ENCODE results near the gene LRRC7. TPM values are rescaled to one million over a fixed set of nuclear protein-coding genes. Genes with fewer than 3 reads are reported as not detected.
"Not testable (repeated sequence)": the region's sequence is repeated elsewhere in the genome, so short reads cannot be mapped to it uniquely, and the experiment has no call there.

Gene LRRC7
- total RNA-seq, 1 donor from 2014 or later: 7.8 TPM

DNA sequence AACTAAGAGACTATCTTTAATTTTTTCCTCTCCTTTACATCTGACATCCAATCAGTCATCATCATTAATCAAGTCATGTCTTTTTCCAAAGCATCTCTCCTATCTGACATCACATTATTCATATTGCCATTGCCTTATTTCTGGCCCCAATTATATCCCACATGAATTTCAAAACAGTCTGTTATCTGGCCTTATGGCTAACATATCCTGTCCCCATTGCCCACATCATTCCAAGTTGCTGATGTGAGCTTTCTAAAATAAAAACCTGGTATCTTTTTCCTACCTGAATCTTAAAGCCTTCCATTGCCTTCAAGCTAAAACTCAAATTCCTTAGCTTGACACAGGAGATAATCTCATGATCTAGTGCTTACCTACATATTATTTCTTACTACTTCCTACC is 353.8 kb downstream of the LRRC7 start:
- DNase-seq (ENCODE audit: low spot score, unreplicated experiment): no peak
- TF ChIP-seq, protein P1, sequence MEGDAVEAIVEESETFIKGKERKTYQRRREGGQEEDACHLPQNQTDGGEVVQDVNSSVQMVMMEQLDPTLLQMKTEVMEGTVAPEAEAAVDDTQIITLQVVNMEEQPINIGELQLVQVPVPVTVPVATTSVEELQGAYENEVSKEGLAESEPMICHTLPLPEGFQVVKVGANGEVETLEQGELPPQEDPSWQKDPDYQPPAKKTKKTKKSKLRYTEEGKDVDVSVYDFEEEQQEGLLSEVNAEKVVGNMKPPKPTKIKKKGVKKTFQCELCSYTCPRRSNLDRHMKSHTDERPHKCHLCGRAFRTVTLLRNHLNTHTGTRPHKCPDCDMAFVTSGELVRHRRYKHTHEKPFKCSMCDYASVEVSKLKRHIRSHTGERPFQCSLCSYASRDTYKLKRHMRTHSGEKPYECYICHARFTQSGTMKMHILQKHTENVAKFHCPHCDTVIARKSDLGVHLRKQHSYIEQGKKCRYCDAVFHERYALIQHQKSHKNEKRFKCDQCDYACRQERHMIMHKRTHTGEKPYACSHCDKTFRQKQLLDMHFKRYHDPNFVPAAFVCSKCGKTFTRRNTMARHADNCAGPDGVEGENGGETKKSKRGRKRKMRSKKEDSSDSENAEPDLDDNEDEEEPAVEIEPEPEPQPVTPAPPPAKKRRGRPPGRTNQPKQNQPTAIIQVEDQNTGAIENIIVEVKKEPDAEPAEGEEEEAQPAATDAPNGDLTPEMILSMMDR (IDR thresholded peaks at IDR 0.05; ENCODE audit: unreplicated experiment): no peak
- H3K4me1 Mint-ChIP-seq (ENCODE audit: low read depth): no peaks in the 10 kb centered on the region
- H3K9me3 Mint-ChIP-seq (ENCODE audit: low read depth): peaks cover 4% of the 10 kb centered on the region
- H3K4me3 Mint-ChIP-seq (ENCODE audit: low read depth): no peak overlapping the region
- no peaks in the 10 kb centered on the region for H3K27me3 Mint-ChIP-seq
- no peak overlapping the region for H3K27ac Mint-ChIP-seq
- peaks cover 1% of the 10 kb centered on the region for H3K36me3 Mint-ChIP-seq (ENCODE audit: insufficient read depth)

DNA sequence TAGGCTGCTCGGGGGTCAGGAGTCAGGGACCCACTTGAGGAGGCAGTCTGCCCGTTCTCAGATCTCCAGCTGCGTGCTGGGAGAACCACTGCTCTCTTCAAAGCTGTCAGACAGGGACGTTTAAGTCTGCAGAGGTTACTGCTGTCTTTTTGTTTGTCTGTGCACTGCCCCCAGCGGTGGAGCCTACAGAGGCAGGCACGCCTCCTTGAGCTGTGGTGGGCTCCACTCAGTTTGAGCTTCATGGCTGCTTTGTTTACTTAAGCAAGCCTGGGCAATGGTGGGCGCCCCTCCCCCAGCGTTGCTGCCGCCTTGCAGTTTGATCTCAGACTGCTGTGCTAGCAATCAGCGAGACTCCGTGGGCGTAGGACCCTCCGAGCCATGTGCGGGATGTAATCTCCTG is 360.5 kb downstream of the LRRC7 start:
- H3K36me3 Mint-ChIP-seq (ENCODE audit: insufficient read depth); H3K4me3 Mint-ChIP-seq (ENCODE audit: low read depth); H3K27ac Mint-ChIP-seq; H3K4me1 Mint-ChIP-seq (ENCODE audit: low read depth); DNase-seq (ENCODE audit: low spot score, unreplicated experiment); H3K27me3 Mint-ChIP-seq: not testable (repeated sequence)
- peaks cover 21% of the 10 kb centered on the region for H3K9me3 Mint-ChIP-seq (ENCODE audit: low read depth)

DNA sequence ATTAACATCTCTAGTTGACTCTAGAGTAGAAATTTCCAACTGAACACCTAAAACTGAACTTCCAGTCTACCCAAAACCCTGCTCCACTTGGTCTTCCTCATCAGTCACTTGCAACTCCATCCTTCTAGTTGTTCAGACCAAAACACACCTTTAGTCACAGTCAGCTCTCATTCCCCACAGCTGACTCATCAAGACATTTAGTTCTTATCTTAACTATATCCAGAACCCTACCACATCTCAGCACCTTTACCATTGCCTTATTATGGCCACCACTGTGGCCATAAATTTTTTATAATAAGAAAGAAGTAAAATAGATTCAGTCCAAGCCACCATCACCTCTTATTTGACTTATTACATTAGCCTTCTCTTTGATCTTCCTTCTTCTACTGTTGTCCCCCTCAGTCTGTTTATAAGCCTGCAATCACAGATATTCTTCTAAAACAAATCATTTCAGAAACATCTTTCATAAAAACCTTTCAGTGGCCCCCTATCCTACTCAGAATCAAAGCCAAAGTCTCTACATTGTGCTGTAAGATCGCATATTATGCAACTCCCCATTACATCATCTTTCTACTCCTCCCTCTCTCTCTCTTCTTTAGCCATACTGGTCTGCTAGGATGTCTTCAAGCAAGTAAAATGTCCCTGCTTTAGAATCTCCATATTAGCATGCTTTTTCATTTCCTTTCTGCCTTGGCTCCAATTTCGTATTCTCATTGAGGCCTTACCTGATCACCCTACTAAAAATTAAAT is 361.8 kb downstream of the LRRC7 start:
- DNase-seq (ENCODE audit: low spot score, unreplicated experiment): no peak
- Mint-ChIP-seq H3K27me3 (no peaks in the 10 kb centered on the region), H3K4me1 (ENCODE audit: low read depth) (no peaks in the 10 kb centered on the region), H3K4me3 (ENCODE audit: low read depth) (no peak overlapping the region), H3K36me3 (ENCODE audit: insufficient read depth) (peaks cover 3% of the 10 kb centered on the region), H3K9me3 (ENCODE audit: low read depth) (peaks cover 21% of the 10 kb centered on the region), H3K27ac (no peak overlapping the region)
- TF ChIP-seq, protein P1 (IDR thresholded peaks at IDR 0.05; ENCODE audit: unreplicated experiment): no peak

DNA sequence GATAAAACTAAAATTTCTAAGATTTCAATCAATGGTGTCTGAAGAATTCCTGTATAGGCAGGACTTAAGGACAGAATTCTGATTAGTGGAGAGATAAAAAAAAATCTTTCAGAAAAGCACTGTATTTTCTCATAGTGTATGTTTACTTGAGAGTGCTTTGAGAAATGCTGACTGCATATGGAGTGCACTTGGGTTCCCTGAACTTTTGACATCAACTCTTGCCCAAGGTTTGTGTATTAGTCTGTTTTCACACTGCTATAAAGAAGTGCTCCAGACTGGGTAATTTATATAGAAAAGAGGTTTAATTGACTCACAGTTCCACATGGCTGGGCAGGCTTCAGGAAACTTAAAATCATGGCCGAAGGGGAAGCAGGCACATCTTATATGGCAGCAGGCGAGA is 362.7 kb downstream of the LRRC7 start:
- Mint-ChIP-seq H3K4me3 (ENCODE audit: low read depth) (no peak overlapping the region), H3K9me3 (ENCODE audit: low read depth) (peaks cover 21% of the 10 kb centered on the region), H3K4me1 (ENCODE audit: low read depth) (no peaks in the 10 kb centered on the region), H3K27me3 (no peaks in the 10 kb centered on the region), H3K36me3 (ENCODE audit: insufficient read depth) (peaks cover 3% of the 10 kb centered on the region), H3K27ac (no peak overlapping the region)
- DNase-seq (ENCODE audit: low spot score, unreplicated experiment): no peak
- TF ChIP-seq, protein P1 (IDR thresholded peaks at IDR 0.05; ENCODE audit: unreplicated experiment): no peak

DNA sequence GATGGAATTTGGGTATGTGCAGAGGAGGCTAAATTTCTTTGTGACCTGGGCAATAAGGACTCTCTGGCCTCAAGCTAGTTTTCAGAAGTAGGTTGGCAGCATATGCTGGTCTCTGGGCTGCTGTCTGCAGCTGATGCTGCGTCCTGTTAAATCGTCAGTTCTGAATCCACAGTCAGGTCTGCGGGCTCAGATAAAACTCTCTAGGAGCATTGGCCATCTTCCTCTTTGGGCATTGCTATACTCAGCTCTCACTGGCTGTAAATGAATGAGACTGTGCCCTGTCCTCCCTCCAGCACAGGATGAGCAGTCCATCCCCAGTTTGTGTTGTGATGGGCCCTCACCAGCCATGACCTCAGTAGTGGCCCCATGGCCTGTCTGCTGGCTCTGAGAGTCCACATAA is 365.0 kb downstream of the LRRC7 start:
- Mint-ChIP-seq H3K4me1 (ENCODE audit: low read depth) (no peaks in the 10 kb centered on the region), H3K27ac (no peak overlapping the region), H3K27me3 (no peaks in the 10 kb centered on the region), H3K9me3 (ENCODE audit: low read depth) (peaks cover 13% of the 10 kb centered on the region), H3K4me3 (ENCODE audit: low read depth) (no peak overlapping the region), H3K36me3 (ENCODE audit: insufficient read depth) (peaks cover 3% of the 10 kb centered on the region)
- no peak for DNase-seq (ENCODE audit: low spot score, unreplicated experiment)
- TF ChIP-seq, protein P1 (IDR thresholded peaks at IDR 0.05; ENCODE audit: unreplicated experiment): no peak

DNA sequence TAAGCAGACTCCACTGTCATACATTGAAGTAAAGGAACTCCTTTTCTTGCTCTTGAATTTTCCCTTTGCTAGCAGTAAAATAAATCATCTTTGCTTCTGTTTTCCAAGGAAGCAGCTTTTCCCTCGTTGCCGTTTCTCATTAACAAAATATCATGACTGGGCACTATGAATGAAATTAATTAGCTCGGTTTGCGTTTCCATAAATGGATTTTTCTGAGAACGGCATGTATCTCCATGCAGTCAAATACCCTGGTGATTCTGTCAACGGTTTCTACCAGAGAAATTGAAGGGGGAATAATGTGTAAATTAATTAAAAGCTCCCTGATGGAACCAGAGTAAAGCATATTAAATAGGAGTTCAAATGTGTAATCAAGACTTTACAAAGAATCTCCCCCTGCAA is 372.5 kb downstream of the LRRC7 start:
- TF ChIP-seq, protein P1 (IDR thresholded peaks at IDR 0.05; ENCODE audit: unreplicated experiment): no peak
- Mint-ChIP-seq H3K27me3 (no peaks in the 10 kb centered on the region), H3K36me3 (ENCODE audit: insufficient read depth) (peaks cover 2% of the 10 kb centered on the region), H3K4me3 (ENCODE audit: low read depth) (no peak overlapping the region), H3K4me1 (ENCODE audit: low read depth) (no peaks in the 10 kb centered on the region), H3K27ac (no peak overlapping the region), H3K9me3 (ENCODE audit: low read depth) (peaks cover 12% of the 10 kb centered on the region)
- no peak for DNase-seq (ENCODE audit: low spot score, unreplicated experiment)

Data from progenitor cell of endocrine pancreas (in vitro differentiated cells).